ENCODE measurements around the gene MOG. TPM values are rescaled to one million over a fixed set of nuclear protein-coding genes. Genes with fewer than 3 reads are reported as not detected.
"Not testable (repeated sequence)": the region's sequence is repeated elsewhere in the genome, so short reads cannot be mapped to it uniquely, and the experiment has no call there.

MOG gene
- total RNA-seq, 2 donors from 2014 or later = not detected

DNA sequence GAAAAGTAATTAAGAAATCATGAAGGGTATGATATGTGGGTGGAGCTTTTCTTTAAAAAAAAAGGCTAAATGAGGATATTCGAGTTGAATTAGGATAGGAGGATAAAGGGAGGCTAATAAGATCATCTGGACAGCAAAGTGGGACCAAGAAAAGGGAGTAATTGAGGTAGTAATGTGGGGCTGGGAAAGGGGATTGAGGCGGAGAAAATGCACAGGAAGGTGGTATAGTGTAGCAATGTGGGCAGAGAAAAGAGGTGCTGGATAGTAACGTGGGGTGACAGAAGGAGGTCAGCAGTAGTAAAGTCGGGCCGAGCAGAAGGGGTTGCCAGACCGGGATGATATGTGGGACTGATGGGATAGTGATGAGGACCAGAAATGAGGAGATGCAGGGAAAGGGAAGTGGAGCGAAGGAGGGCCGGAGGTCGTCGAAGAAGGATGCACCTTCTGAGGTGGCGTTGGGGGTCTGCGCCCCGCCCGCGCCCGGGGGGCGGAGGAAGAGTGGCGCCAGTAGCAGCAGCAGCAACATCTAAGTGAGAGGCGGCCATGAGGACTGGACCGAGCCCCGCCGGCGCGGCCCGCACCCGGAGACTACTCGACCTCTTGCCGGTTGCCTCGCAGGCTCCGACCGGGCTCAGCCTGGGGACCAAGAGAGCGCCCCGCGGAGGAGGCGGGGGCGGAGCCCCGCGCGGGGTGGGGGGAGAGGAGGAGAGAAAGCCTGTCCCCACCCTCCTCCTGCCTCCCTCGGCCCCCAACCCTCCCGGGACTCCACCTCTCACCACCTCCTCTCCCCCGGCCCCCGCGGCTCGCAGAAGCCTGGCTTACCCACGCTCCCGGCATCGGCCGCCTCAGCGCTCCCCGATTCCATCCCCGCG is 24.8 kb upstream of the MOG start:
- no peaks in the 10 kb centered on the region for H3K36me3 Mint-ChIP-seq
- ATAC-seq (peak; percentile 46 to 53), DNase-seq (ENCODE audit: low spot score in 2 of 2) (peak in 1 of 2 donors; percentile 55)
- H3K27ac Mint-ChIP-seq = peak overlapping the region; percentile 73 to 83
- no peaks in the 10 kb centered on the region for H3K9me3 Mint-ChIP-seq

- DNase-seq (ENCODE audit: low spot score in 2 of 2) (peak; percentile 70 to 80), ATAC-seq (peak; percentile 86 to 90)
- Mint-ChIP-seq H3K9me3 (no peaks in the 10 kb centered on the region), H3K27ac (peak within 1 kb of the TSS; percentile 73 to 83), H3K36me3 (no peaks in the 10 kb centered on the region)
These were observed 23.9 kb upstream of the MOG start, which contains the start of gene GABBR1 for GRCh38 chr6:29632789-29633533. TSS of gene GABBR1 (minus strand) at chr6:29633183. CDS start at chr6:29632385, 798 bp downstream.

- DNase-seq (ENCODE audit: low spot score in 2 of 2) = no peak
- Mint-ChIP-seq H3K36me3 (no peaks in the 10 kb centered on the region), H3K9me3 (no peaks in the 10 kb centered on the region), H3K27ac (peak overlapping the region in 1 of 2 donors; percentile 8)
- ATAC-seq = no peak
These were observed 23.4 kb upstream of the MOG start for GRCh38 chr6:29633534-29633905.

DNA sequence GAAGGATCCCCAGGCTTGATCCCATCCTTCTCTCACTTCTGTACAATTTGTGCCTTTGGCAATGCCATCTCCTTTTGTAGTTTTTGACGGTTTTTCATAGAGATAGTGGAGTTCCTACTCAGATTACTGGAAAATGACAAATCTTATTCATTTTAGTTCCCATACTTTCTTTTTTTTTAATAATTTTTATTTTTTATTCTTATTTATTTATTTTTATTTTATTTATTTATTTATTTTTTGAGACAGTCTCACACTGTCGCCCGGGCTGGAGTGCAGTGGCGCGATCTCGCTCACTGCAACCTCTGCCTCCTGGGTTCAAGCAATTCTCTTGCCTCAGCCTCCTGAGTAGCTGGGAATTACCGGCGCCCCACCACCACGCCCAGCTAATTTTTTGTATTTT is 19.6 kb upstream of the MOG start:
- Mint-ChIP-seq H3K27ac (no peak overlapping the region), H3K36me3 (no peaks in the 10 kb centered on the region), H3K9me3 (no peaks in the 10 kb centered on the region)
- ATAC-seq (no peak), DNase-seq (ENCODE audit: low spot score in 2 of 2) (no peak)

DNA sequence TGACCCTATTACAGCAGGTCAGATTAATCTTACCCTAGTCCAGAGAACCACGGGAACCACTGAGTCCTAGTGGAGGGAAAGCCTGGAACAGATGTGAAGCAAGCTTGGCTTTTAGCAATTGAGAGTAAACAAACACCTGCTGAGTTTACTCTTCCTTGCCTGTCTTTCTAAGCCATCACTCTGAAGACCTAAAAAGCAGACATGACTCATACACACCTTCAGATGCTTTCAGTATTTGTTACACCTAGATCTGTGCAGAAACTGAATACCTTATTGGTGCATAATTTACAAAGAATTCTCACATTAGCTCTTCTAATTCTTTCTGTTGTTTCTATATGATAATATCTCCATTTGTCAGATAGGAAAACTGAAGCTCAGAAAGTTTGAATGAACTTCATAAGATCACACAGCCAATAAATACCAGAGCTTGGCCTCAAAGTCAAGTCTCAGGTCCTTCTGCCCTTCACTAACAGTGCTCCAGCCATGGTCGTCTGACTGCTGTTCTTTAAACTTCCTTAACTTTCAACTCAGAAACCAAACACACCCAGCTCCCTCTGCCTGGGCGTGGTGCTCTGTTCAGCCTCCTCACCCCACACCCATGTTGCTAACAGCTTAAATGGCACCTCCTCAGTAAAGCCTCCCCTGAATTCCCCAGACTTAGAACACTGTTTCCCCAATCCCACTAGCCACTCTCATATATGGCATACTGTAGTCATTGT is 15.3 kb upstream of the MOG start:
- Mint-ChIP-seq H3K36me3 (no peaks in the 10 kb centered on the region), H3K27ac (peak overlapping the region; percentile 10 to 46), H3K9me3 (no peaks in the 10 kb centered on the region)
- ATAC-seq (peak; percentile 68 to 96), DNase-seq (ENCODE audit: low spot score in 2 of 2) (no peak)

GRCh38 chr6:29647927-29648642 is 8.8 kb upstream of the MOG start:
- DNase-seq (ENCODE audit: low spot score in 2 of 2) = no peak
- ATAC-seq = no peak
- no peaks in the 10 kb centered on the region for H3K36me3 Mint-ChIP-seq
- no peak overlapping the region for H3K27ac Mint-ChIP-seq
- no peaks in the 10 kb centered on the region for H3K9me3 Mint-ChIP-seq

GRCh38 chr6:29649701-29650673 is 6.9 kb upstream of the MOG start:
- ATAC-seq (peak; percentile 97 to 98), DNase-seq (ENCODE audit: low spot score in 2 of 2) (peak; percentile 95 to 97)
- Mint-ChIP-seq H3K9me3 (no peaks in the 10 kb centered on the region), H3K36me3 (no peaks in the 10 kb centered on the region), H3K27ac (peak overlapping the region; percentile 91 to 99)

GRCh38 chr6:29651413-29652197 is 5.3 kb upstream of the MOG start:
- Mint-ChIP-seq H3K27ac (no peak overlapping the region), H3K36me3 (no peaks in the 10 kb centered on the region), H3K9me3 (no peaks in the 10 kb centered on the region)
- DNase-seq (ENCODE audit: low spot score in 2 of 2) (no peak), ATAC-seq (no peak)

- DNase-seq (ENCODE audit: low spot score in 2 of 2) (no peak), ATAC-seq (no peak)
- Mint-ChIP-seq H3K36me3 (no peaks in the 10 kb centered on the region), H3K9me3 (no peaks in the 10 kb centered on the region), H3K27ac (no peak overlapping the region)
These were observed 4.7 kb upstream of the MOG start for GRCh38 chr6:29652198-29652584.

GRCh38 chr6:29653452-29654038 is 3.3 kb upstream of the MOG start:
- DNase-seq (ENCODE audit: low spot score in 2 of 2) = peak in 1 of 2 donors; percentile 42
- no peak for ATAC-seq

GRCh38 chr6:29655658-29656057 is 1.2 kb upstream of the MOG start:
- H3K27ac Mint-ChIP-seq = no peak overlapping the region
- DNase-seq (ENCODE audit: low spot score in 2 of 2) (no peak), ATAC-seq (no peak)
- H3K9me3 Mint-ChIP-seq = no peaks in the 10 kb centered on the region
- H3K36me3 Mint-ChIP-seq = no peaks in the 10 kb centered on the region

More at GRCh38 chr6:29653452-29654038, 3.3 kb upstream of the MOG start:
- Mint-ChIP-seq H3K9me3 (no peaks in the 10 kb centered on the region), H3K36me3 (no peaks in the 10 kb centered on the region), H3K27ac (no peak overlapping the region)

GRCh38 chr6:29656157-29656556 is 735 bp upstream of the MOG start:
- Mint-ChIP-seq H3K36me3 (no peaks in the 10 kb centered on the region), H3K27ac (no peak overlapping the region), H3K9me3 (no peaks in the 10 kb centered on the region)
- DNase-seq (ENCODE audit: low spot score in 2 of 2) (no peak), ATAC-seq (no peak)

DNA sequence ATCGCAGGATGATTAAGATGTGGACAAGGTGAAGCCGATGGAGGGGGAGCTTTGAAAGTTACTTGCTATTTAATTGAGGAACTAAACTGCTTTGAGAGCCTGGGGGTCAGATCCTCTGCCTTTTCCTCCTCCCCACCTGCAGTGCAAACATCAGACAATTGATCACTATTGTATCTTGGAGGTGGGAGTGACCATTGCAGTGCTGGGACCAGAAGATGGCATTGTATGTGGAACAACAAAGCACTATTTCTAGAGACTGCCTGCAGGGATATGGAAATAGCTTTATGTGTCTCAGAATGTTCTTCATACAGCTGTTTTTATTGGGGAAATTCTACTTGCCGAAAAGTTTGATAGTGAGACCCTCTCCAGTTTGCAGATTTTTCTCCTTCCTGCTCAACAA is 4.2 kb downstream of the MOG start:
- ATAC-seq = no peak
- Mint-ChIP-seq H3K27ac (no peak overlapping the region), H3K36me3 (no peaks in the 10 kb centered on the region), H3K9me3 (no peaks in the 10 kb centered on the region)
- DNase-seq (ENCODE audit: low spot score in 2 of 2) = no peak

DNA sequence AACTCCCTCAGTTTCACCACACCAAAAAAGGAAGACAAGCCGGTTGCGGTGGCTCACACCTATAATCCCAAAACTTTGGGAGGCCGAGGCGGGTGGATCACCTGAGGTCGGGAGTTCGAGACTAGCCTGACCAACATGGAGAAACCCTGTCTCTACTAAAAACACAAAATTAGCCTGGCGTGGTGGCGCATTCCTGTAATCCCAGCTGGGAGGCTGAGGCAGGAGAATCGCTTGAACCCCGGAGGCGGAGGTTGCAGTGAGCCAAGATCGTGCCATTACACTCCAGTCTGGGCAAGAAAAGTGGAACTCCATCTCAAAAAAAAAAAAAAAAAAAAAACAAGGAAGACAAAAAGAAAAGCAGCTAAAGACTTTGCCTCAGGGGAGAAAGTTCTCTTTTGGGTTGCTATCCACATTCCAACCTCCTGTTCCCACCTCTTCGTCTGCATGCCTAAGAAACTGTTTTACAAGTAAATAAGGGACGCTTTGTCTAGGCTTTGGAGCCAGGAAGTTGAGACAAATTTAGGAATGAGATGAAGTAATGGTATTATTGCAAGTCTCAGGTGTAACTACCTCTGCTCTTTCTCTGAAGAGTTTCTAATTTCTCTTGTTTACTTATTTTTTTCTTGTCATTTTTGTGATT is 4.7 kb downstream of the MOG start:
- DNase-seq (ENCODE audit: low spot score in 2 of 2); H3K36me3 Mint-ChIP-seq; H3K27ac Mint-ChIP-seq; H3K9me3 Mint-ChIP-seq; ATAC-seq: not testable (repeated sequence)

Measured in activated naive CD4-positive, alpha-beta T cell treated with anti-CD3 and anti-CD28 coated beads, Interleukin-2, amount 50 U/mL, for 72 hours (primary cell).